ENCODE data around the gene INSC. TPM values are rescaled to one million over a fixed set of nuclear protein-coding genes. Genes with fewer than 3 reads are reported as not detected.

INSC gene
- total and polyA plus RNA-seq, 2 of the 13 experiments (the other 11 are each of a cell fraction or from before 2014, with no cell fraction given) = 0.09 TPM; not detected in 1

- TF ChIP-seq ZNF646 (CRISPR knock-in tag; IDR thresholded peaks at IDR 0.05) (no peak), GABPB1 (CRISPR knock-in tag; IDR thresholded peaks at IDR 0.05) (no peak), ZFP82 (CRISPR knock-in tag; IDR thresholded peaks at IDR 0.05; ENCODE audit: borderline replicate concordance) (no peak), ZNF510 (CRISPR knock-in tag; IDR thresholded peaks at IDR 0.05; ENCODE audit: low read depth) (no peak), ZNF142 (CRISPR knock-in tag; IDR thresholded peaks at IDR 0.05) (no peak), ZNF761 (CRISPR knock-in tag; conservative IDR thresholded peaks at IDR 0.05) (no peak), MIER2 (CRISPR knock-in tag; IDR thresholded peaks at IDR 0.05) (no peak)
Measured at GRCh38 chr11:15222777-15223176, 108.1 kb downstream of the INSC start (continued).

Data from HepG2 (cell line).